WERI-Rb-1 (cell line): ENCODE data around the gene HRK.
A peak's percentile ranks its signal among the peaks of the same experiment; 100 is the strongest.

Experiments
- DNase-seq: peaks from one replicate; pipeline ENCODE4 v3.0.0-alpha.2; 2020
- H3K27ac ChIP-seq: fragments of 250-450 bp; sonication (Bioruptor Pico); 2 replicates; pipeline ENCODE4 v1.5.1; 2020; ENCODE audit warnings: mild to moderate bottlenecking, moderate library complexity
- H3K27me3 ChIP-seq: fragments of 250-450 bp; sonication (Bioruptor Pico); 2 replicates; pipeline ENCODE4 v1.5.1; 2021; ENCODE audit warnings: mild to moderate bottlenecking, low read depth, moderate library complexity; ENCODE audit not compliant: insufficient read depth, severe bottlenecking
- H3K36me3 ChIP-seq: fragments of 250-450 bp; sonication (Bioruptor Pico); 2 replicates; pipeline ENCODE4 v1.5.1; 2020; ENCODE audit warnings: mild to moderate bottlenecking, moderate library complexity
- H3K4me3 ChIP-seq: 2 replicates; pipeline ENCODE4 v1.5.1; 2011; ENCODE audit warnings: low read depth, mild to moderate bottlenecking, control low read depth, low read length
- H3K9me3 ChIP-seq: fragments of 250-450 bp; sonication (Bioruptor Pico); 2 replicates; pipeline ENCODE4 v1.5.1; 2021; ENCODE audit warnings: mild to moderate bottlenecking, moderate library complexity; ENCODE audit not compliant: severe bottlenecking
- CTCF ChIP-seq: IDR thresholded peaks from 2 replicates; pipeline ENCODE4 v1.5.1; 2011; ENCODE audit warnings: low read depth, mild to moderate bottlenecking, control low read depth, inconsistent platforms, low read length

HRK gene

GRCh38 chr12:116881325-116881876 is at the start of gene HRK:
Gene HRK, minus strand, starts transcription at chr12:116881441. Its CDS starts 134 bp downstream, at chr12:116881307.
- no peaks in the 10 kb centered on the region for H3K9me3 ChIP-seq
- H3K27me3 ChIP-seq = peaks cover 40% of the 10 kb centered on the region
- TF ChIP-seq CTCF = no peak
- H3K27ac ChIP-seq = no peak within 1 kb of the TSS
- DNase-seq = peak; percentile 37
- H3K36me3 ChIP-seq = no peaks in the 10 kb centered on the region
- H3K4me3 ChIP-seq = peak within 1 kb of the TSS; percentile 52

DNA sequence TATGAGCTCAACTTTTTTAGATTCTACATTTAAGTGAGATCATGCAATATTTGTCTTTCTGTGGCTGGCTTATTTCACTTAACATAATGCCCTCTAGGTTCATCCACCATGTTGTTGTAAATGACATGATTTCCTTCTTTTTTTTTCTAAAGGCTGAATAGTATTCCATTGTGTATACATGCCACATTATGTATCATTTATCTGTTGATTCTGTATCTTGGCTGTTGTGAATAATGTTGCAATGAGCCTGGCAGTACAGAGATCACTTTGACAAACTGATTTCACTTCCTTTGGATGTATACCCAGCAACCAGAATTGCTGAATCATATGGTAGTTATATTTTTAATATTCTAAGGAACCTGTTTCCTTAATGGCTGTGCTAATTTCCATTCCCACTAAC is 48.6 kb upstream of the HRK start:
- no peaks in the 10 kb centered on the region for H3K27me3 ChIP-seq
- H3K4me3 ChIP-seq = no peak overlapping the region
- H3K36me3 ChIP-seq = peaks cover 11% of the 10 kb centered on the region
- no peaks in the 10 kb centered on the region for H3K9me3 ChIP-seq
- H3K27ac ChIP-seq = no peak overlapping the region
- TF ChIP-seq CTCF = no peak
- DNase-seq = no peak

DNA sequence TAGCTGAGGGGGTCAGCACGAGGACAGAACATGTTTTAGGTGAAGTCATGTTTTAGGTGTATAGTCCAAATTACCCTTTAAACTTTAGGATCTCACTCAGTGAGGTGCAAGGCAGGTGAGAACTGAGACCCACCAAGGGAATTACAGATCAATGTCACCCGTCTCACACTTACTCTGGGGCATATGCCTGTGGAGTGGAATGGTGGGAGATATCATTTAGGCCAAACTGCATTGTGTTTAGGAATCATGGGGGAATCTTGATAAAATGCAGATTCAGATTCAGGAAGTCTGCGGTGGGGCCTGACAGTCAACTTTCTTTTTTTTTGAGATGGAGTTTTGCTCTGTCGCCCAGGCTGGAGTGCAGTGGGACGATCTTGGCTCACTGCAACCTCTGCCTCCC is 47.3 kb upstream of the HRK start:
- Histone ChIP-seq H3K36me3 (peaks cover 11% of the 10 kb centered on the region), H3K27me3 (no peaks in the 10 kb centered on the region), H3K27ac (no peak overlapping the region), H3K9me3 (no peaks in the 10 kb centered on the region), H3K4me3 (no peak overlapping the region)
- no peak for TF ChIP-seq CTCF
- no peak for DNase-seq

- Histone ChIP-seq H3K36me3 (peaks cover 11% of the 10 kb centered on the region), H3K27me3 (no peaks in the 10 kb centered on the region), H3K4me3 (no peak overlapping the region), H3K27ac (no peak overlapping the region), H3K9me3 (no peaks in the 10 kb centered on the region)
- no peak for DNase-seq
- no peak for TF ChIP-seq CTCF
These were observed 46.2 kb upstream of the HRK start for GRCh38 chr12:116927244-116927940.

DNA sequence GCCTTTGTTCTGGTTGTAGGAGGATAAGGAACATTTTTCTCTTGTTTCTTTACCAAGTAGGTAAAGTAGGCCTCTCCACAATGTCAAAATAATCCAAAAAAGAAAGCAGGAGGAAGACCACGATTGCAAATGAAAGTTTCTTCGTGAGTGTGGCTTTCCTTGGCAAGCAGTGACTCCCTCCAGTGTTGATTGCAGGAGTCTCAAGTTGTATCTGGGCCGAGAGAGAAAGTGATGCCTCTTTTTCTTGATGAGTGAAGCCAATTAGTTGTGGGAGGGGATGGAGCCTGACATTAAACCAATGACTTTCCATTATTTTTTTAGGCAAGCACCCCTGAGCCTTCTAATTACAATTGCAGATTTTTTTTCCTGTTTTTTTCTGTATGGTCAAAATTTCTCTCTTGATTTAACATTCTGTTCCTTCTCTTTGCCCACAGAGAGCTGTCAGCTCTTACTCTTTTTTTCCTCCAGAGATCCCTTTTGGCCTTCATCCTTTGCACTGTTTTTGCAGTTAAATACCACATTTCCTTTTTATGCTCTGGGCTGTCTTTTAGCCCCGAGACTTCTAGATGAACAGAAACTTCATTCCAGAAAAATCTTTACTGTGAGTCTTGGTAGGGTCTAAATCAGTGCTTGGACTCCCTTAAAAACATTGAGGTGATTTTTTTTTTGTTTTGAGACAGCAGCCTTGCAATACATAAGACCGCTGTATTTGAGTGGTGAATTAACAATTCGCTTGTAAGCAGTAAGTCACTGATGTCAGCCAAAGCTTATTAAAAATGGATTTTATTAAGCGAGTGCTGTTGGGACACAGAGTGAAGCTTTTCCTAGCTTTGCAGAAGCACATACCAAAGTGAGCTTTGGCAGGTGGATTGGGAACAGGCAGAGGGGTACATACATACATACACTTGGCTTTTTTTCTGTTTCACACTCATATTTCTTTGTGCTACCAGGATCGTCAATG is 45.3 kb upstream of the HRK start:
- no peak overlapping the region for H3K4me3 ChIP-seq
- H3K27ac ChIP-seq = no peak overlapping the region
- no peak for TF ChIP-seq CTCF
- no peaks in the 10 kb centered on the region for H3K27me3 ChIP-seq
- H3K36me3 ChIP-seq = peaks cover 11% of the 10 kb centered on the region
- no peak for DNase-seq
- no peaks in the 10 kb centered on the region for H3K9me3 ChIP-seq
